Loucy (cell line): ENCODE data around the gene NUDT7.

Experiments
- CTCF ChIP-seq: fragments of 200-600 bp; sonication (generic); conservative IDR thresholded peaks from 2 replicates; pipeline ENCODE4 v1.5.1; 2014; ENCODE audit warnings: mild to moderate bottlenecking, antibody characterized with exemption, low read length
- EZH2phosphoT487 ChIP-seq: fragments of 200-600 bp; IDR thresholded peaks from 2 replicates; pipeline ENCODE4 v1.6.1; 2018; ENCODE audit warnings: antibody characterized with exemption, mild to moderate bottlenecking, moderate library complexity, borderline replicate concordance

GRCh38 chr16:77722309-77723107 lies at the start of gene NUDT7:
- TF ChIP-seq CTCF (peak; percentile 45), EZH2phosphoT487 (no peak)
